Fibroblast of the aortic adventitia (primary cell): ENCODE data around the gene GTF2F2. TPM values are rescaled to one million over a fixed set of nuclear protein-coding genes. Genes with fewer than 3 reads are reported as not detected.

ENCODE experiments used
- DNase-seq: peaks from one replicate; pipeline ENCODE4 v3.0.0-alpha.2; 2010; ENCODE audit warnings: low read depth
- H3K4me3 ChIP-seq: 2 replicates; pipeline ENCODE4 v1.5.1; 2011; ENCODE audit warnings: low read depth, mild to moderate bottlenecking, control low read depth, low read length, moderate library complexity
- total RNA-seq: library from RNA; depleted of rRNA; stranded (reverse); fragments of >200 nt; gene quantifications from 2 replicates; pipeline ENCODE4 v1.2.3, GENCODE V29; 2012; ENCODE audit warnings: low replicate concordance
- TF ChIP-seq, protein P1 (sequence below): IDR thresholded peaks from 2 replicates; pipeline ENCODE4 v1.5.1; 2011; ENCODE audit warnings: mild to moderate bottlenecking, low read length, control low read depth, inconsistent platforms; ENCODE audit not compliant: insufficient read depth

GTF2F2 gene
- total RNA-seq, 1 donor, result 19.0 TPM

DNA sequence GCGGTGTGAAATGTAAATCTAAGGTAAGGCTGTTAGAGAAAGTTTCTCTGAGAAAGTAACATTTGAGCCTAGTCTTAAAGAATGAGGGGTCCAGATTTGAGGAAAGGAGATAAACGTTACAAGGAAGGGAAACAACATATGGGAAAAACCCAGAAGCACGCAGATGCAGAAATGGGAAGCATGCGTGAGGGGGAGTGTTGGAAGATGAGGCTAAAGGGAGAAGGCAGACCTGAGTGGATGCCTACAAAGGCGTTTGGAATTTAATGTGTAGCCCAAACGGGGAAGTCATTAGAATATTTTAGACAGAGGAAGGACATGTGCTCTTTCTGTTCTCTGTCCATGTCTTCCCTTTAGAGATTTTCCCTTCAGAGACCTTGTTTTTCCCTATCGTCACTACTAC lies 159.7 kb downstream of the GTF2F2 start:
- no peak overlapping the region for H3K4me3 ChIP-seq
- TF ChIP-seq, protein P1, sequence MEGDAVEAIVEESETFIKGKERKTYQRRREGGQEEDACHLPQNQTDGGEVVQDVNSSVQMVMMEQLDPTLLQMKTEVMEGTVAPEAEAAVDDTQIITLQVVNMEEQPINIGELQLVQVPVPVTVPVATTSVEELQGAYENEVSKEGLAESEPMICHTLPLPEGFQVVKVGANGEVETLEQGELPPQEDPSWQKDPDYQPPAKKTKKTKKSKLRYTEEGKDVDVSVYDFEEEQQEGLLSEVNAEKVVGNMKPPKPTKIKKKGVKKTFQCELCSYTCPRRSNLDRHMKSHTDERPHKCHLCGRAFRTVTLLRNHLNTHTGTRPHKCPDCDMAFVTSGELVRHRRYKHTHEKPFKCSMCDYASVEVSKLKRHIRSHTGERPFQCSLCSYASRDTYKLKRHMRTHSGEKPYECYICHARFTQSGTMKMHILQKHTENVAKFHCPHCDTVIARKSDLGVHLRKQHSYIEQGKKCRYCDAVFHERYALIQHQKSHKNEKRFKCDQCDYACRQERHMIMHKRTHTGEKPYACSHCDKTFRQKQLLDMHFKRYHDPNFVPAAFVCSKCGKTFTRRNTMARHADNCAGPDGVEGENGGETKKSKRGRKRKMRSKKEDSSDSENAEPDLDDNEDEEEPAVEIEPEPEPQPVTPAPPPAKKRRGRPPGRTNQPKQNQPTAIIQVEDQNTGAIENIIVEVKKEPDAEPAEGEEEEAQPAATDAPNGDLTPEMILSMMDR, result no peak
- no peak for DNase-seq

DNA sequence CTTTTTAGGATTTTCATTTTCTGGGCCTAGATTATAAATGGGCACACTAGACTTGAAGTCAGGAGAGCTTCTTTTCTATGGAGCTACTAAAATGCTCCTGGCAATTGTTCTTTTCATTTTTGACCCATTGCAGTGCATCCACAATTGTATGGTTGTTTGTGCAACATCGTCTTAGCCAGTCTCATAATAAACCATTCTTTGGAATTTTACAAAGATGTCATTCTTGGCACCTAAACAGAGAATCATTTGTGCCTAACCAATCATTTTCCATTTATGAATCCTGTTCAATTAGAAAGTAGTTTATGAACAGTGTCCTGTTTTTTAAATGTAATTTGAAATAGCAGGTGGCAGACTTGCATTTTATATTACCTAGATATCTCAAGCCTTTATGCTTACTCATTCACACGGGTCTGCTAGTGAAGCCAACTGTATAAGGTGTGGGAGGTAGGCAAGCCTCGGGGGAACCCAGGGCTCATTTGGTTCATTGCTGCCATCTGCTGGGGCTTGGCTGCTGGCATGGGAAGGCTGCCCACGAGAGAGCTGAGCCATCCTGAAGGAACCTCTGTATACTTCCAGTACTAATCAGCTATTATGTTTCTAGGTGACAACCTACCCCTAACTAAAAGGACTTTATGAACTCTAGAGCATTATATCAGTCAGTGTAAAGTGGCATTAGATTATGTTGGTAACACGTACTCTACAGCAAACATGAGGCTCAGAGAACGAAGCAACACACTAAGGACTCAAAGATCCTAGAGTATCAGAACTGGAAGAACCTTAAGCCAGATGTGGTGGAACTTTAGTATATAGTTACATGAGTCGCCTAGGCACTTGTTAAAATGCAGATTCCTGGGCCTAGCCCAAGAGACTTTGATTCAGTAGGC lies 160.7 kb downstream of the GTF2F2 start:
- TF ChIP-seq, protein P1, result peak; percentile 89
- no peak overlapping the region for H3K4me3 ChIP-seq
- DNase-seq, result peak; percentile 79

DNA sequence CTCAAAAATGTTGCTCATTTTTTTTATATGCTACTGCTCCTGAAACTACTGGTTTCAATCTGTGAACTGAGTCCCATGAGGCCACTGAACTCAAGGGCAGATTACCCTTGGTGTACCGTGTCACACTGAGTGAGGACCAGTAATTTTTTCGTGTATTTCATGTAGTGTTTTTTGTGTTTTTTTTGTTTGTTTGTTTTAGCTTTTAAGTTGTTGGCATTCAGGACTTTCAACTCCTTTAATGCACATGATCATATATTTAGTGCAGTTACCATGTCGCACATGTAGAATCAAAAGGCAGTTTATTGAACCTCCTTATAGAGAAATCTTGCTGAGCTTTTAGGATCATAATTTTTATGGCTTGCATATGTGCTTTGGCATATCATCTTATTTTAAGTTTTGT lies 162.7 kb downstream of the GTF2F2 start:
- no peak for DNase-seq
- TF ChIP-seq, protein P1, result no peak
- no peak overlapping the region for H3K4me3 ChIP-seq

DNA sequence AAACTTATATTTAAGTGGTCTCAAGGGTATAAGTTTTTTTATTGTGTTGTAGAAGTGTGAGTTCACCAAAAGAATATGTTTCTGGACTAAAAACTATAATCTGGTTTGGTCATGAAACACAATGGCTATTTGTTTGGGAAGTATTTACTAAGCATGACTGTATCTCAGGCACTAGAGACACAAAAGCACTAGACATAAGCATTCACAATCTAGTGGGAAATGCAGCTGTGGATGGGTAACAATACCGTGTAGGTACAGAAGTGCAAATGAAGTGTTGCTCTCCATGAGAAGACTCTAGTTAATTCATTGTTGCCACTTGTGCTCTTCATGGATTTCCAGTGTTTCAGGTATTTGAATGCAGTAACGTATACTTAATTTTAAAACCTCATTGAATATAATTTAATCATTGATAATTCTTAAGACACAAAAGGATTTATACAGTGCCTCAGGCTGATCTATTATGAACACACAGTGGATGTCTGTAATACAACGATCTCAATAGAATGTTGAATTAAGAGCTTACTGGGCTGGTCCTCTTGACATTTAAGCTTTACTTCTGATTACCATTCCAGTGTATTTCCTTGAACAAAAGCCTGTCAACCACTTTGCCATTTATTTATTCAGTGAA lies 169.7 kb downstream of the GTF2F2 start:
- DNase-seq, result no peak
- no peak overlapping the region for H3K4me3 ChIP-seq
- TF ChIP-seq, protein P1, result no peak

DNA sequence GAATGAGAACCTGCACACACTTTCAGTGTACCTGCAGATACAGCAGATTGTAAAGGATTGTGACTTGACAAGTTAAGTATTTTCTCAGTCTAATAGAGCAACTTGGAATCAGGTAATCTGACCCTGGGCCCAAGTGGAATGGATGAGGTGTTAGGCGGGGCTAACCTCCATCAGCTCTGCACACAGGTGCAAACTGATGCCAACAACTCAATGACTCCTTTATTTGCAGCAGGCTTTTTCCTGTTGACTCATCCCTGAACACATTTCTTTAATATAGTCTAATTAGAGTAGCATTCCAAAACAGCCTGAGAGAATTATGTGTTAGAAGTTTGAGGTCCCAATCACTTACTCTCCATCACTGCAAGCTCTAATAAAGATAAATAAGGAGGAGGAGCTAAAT lies 171.9 kb downstream of the GTF2F2 start:
- TF ChIP-seq, protein P1, result no peak
- no peak for DNase-seq
- no peak overlapping the region for H3K4me3 ChIP-seq

DNA sequence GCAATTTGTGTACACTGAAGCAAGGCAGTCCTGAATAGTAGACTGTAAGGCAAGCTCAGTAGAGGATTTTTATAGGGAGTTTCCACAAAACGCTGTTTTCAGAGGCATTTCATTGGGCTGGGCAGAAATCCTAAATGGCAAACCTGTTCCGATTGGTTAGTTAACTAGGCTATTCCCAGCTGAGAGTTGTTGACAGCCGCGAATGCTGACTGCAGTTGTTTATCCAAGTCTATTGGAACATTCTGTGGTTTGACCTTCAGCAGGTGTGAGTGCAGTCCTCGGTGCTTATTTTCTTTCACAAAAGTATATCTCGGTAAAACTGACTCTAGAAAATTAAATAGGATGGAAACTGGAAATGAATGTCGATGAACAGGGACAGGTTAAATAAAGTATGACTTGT lies 175.2 kb downstream of the GTF2F2 start:
- no peak overlapping the region for H3K4me3 ChIP-seq
- no peak for DNase-seq
- TF ChIP-seq, protein P1, result no peak
